SK-N-MC (cell line): Measurements from ENCODE around the gene PRCD.

ENCODE experiments used
- EZH2 ChIP-seq: fragments of 200-600 bp; sonication (generic); IDR thresholded peaks from one replicate; pipeline ENCODE4 v1.6.1; 2017; ENCODE audit warnings: antibody characterized with exemption
- FOXP2 ChIP-seq: optimal IDR thresholded peaks from 2 replicates; pipeline ENCODE3; 2011; ENCODE audit warnings: mild to moderate bottlenecking, moderate library complexity; ENCODE audit not compliant: insufficient read depth; ENCODE audit errors: extremely low read length, control extremely low read depth
- POLR2AphosphoS5 ChIP-seq: IDR thresholded peaks from 2 replicates; pipeline ENCODE4 v1.6.1; 2012; ENCODE audit warnings: mild to moderate bottlenecking, low read depth, low read length, borderline replicate concordance

DNA sequence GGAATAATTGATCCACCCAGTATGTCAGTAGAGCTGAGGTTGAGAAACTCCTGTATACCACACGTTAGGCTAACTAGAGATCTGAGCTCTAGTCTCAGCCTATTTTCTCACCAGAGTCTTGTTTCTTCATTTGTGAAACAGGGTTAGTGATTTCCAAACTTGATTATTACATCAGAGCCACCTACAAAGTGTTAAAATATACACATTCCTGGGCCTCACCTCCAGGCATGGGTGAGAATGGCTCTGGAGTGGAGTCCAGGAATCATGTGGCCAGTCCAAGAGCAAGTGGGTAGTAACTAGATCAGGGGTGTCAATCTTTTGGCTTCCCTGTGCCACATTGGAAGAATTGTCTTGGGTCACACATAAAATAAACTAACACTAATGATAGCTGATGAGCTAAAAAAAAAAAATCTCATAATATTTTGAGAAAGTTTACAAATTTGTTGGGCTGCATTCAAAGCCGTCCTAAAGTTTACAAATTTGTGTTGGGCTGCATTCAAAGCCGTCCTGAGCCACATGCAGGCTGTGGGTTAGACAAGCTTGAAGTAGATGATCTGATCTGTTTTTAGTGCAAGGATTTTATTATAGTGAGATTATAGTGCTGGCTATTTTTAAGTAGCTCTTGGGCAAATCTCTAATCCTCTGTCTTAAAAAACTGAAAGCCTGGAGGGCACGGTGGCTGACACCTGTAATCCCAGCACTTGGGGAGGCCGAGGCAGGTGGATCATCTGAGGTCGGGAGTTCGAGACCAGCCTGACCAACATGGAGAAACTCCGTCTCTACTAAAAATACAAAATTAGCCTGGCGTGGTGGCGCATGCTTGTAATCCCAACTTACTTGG lies 20.4 kb downstream of the PRCD start:
- TF ChIP-seq POLR2AphosphoS5 (no peak), EZH2 (no peak), FOXP2 (no peak)
